ENCODE data around the gene LENG1. TPM values are rescaled to one million over a fixed set of nuclear protein-coding genes. Genes with fewer than 3 reads are reported as not detected.
A peak's percentile ranks its signal among the peaks of the same experiment; 100 is the strongest.

LENG1 gene
- total and polyA plus RNA-seq, 7 donors = 5.8 to 19.6 (median 10.2) TPM

DNA sequence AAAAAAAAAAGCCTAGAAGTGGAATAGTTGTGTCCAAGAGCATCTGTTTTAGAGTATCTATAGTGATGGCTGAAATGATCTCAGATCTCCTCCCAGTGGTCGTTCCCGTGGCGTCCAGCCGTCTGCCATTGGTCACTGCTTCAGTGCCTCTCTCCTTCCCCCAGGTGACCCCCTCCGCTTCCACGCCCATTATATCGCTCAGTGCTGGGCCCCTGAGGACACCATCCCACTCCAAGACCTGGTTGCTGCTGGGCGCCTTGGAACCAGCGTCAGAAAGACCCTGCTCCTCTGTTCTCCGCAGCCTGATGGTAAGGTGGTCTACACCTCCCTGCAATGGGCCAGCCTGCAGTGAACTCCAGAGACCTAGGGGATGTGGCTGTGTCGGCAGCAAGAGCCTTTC lies 33.5 kb upstream of the LENG1 start:
- H3K9me3 ChIP-seq = no peaks in the 10 kb centered on the region
- H3K27me3 ChIP-seq (ENCODE audit: insufficient read depth in 3 of 3, low read length in 2 of 3) = no peaks in the 10 kb centered on the region
- no peak overlapping the region for H3K4me3 ChIP-seq
- 90 to 93% (median 91%) methylated on average over 11 of the region's 11 CpGs for WGBS, 3 donors
- H3K36me3 ChIP-seq (ENCODE audit: insufficient read depth in 1 of 2, low read depth in 1 of 2) = peaks cover 6 to 44% of the 10 kb centered on the region in 2 donors
- H3K4me1 ChIP-seq = peaks cover 17% of the 10 kb centered on the region
- H3K27ac ChIP-seq = no peak overlapping the region
- TF ChIP-seq, protein P1, sequence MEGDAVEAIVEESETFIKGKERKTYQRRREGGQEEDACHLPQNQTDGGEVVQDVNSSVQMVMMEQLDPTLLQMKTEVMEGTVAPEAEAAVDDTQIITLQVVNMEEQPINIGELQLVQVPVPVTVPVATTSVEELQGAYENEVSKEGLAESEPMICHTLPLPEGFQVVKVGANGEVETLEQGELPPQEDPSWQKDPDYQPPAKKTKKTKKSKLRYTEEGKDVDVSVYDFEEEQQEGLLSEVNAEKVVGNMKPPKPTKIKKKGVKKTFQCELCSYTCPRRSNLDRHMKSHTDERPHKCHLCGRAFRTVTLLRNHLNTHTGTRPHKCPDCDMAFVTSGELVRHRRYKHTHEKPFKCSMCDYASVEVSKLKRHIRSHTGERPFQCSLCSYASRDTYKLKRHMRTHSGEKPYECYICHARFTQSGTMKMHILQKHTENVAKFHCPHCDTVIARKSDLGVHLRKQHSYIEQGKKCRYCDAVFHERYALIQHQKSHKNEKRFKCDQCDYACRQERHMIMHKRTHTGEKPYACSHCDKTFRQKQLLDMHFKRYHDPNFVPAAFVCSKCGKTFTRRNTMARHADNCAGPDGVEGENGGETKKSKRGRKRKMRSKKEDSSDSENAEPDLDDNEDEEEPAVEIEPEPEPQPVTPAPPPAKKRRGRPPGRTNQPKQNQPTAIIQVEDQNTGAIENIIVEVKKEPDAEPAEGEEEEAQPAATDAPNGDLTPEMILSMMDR (IDR thresholded peaks at IDR 0.05) = no peak
- DNase-seq (no peak), ATAC-seq (no peak)
- intact Hi-C loops (cut with DNase I) = no loop called here

DNA sequence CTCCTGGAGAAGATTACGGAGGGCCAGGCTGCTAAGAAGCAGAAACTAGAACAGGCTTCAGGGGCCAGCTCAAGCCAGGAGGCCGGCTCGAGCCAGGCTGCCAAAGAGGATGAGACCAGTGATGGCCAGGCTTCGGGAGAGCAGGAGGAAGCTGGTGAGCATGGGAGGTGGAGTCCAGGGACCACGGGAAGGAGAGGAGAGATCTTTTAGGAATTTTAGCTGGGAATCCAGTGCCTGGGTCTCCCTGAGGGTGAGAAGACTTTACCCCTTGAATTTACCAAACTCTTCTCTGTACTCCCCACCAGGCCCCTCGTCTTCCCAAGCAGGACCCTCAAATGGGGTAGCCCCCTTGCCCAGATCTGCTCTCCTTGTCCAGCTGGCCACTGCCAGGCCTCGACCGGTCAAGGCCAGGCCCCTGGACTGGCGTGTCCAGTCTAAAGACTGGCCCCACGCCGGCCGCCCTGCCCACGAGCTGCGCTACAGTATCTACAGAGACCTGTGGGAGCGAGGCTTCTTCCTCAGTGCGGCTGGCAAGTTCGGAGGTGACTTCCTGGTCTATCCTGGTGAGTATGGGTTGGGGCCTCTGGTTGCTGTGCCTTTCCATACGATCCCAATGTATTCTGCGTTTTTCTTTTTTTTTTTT lies 32.4 kb upstream of the LENG1 start:
- WGBS, 3 donors = 62 to 65% (median 63%) methylated on average over 18 to 19 of the region's 19 CpGs
- Histone ChIP-seq H3K27ac (peak overlapping the region; percentile 99), H3K4me3 (peak overlapping the region; percentile 75), H3K4me1 (peaks cover 17% of the 10 kb centered on the region), H3K27me3 (ENCODE audit: insufficient read depth in 3 of 3, low read length in 2 of 3) (no peaks in the 10 kb centered on the region), H3K36me3 (ENCODE audit: insufficient read depth in 1 of 2, low read depth in 1 of 2) (peaks cover 6 to 43% of the 10 kb centered on the region in 2 donors), H3K9me3 (no peaks in the 10 kb centered on the region)
- ATAC-seq (no peak), DNase-seq (peak in 1 of 2 donors; percentile 18)
- intact Hi-C loops (cut with DNase I) = loop anchor here in 1 of 2 donors (1.0 kb wide), 1 partner anchor 8 kb away; the partner anchor contains the start of gene RPS9
- TF ChIP-seq, protein P1 (IDR thresholded peaks at IDR 0.05) = no peak

DNA sequence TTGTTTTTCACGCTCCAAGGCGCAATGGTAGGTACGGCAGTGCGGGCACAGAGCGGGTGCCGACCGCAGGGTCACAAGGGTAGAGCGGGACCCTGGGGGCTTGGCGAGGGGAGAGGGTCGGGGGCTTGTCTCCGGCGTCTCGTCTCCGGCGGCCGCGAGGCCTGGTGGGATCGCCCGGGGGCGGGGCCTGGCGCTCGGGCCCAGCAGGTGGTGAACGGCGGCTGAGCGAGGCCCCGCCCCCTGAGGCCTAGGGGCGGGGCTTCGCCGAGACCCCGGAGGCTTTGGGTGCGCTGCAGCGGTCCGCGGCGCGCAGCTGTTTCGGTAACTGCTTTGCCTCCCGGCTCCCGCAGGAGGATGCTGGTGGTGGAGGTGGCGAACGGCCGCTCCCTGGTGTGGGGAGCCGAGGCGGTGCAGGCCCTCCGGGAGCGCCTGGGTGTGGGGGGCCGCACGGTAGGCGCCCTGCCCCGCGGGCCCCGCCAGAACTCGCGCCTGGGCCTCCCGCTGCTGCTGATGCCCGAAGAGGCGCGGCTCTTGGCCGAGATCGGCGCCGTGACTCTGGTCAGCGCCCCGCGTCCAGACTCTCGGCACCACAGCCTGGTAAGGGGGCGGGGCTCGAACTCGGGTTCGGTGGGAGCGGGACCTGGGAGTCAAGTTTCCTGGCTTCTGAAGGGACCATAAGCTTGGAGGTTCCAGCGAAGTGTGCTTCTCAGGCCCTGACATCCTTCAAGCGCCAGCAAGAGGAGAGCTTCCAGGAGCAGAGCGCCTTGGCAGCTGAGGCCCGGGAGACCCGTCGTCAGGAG lies 31.7 kb upstream of the LENG1 start, which contains the start of gene TSEN34:
Gene TSEN34 (plus strand): TSS at position 298 of the 800 bp plus-strand sequence. CDS start 57 bp downstream, at position 355.
- DNase-seq (peak in 1 of 2 donors; percentile 86), ATAC-seq (peak; percentile 28 to 54 (median 45))
- H3K4me3 ChIP-seq = peak within 1 kb of the TSS; percentile 75
- intact Hi-C loops (cut with DNase I) = loop anchor here in 1 of 2 donors (1.0 kb wide), 1 partner anchor 9 kb away; the partner anchor contains the start of gene RPS9
- H3K36me3 ChIP-seq (ENCODE audit: insufficient read depth in 1 of 2, low read depth in 1 of 2) = peaks cover 6 to 46% of the 10 kb centered on the region in 2 donors
- WGBS, 3 donors = 1 to 3% (median 1%) methylated on average over 36 to 77 of the region's 77 CpGs
- TF ChIP-seq, protein P1 (IDR thresholded peaks at IDR 0.05) = no peak
- no peaks in the 10 kb centered on the region for H3K27me3 ChIP-seq (ENCODE audit: insufficient read depth in 3 of 3, low read length in 2 of 3)
- peaks cover 17% of the 10 kb centered on the region for H3K4me1 ChIP-seq
- no peaks in the 10 kb centered on the region for H3K9me3 ChIP-seq
- H3K27ac ChIP-seq = peak within 1 kb of the TSS; percentile 99

DNA sequence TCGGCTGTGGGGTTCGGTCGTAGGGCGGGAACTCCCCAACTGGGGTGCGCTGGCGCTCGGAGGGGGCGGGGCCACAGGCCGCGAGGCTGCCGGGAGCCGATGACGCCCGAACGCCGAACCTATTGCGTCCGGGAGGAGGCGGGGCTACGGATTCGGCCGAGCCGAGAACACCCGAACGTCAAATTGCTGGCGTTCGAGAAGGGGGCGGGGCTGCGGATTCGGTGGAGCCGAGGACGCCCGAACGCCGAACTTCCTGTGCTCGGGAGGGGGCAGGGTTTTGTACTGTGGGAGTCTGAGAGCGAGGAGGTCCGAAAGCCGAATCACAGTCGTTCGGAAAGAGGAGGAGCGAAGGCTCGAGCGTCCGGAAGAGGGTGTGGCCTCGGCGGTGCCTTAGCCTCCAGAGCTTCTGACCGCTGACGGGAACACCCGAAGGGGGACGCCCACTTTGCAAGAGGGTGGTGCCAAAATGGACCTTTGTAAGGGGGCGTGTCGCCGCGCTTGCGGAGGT lies 31.0 kb upstream of the LENG1 start:
- Histone ChIP-seq H3K4me1 (peaks cover 17% of the 10 kb centered on the region), H3K9me3 (no peaks in the 10 kb centered on the region), H3K27me3 (ENCODE audit: insufficient read depth in 3 of 3, low read length in 2 of 3) (no peaks in the 10 kb centered on the region), H3K36me3 (ENCODE audit: insufficient read depth in 1 of 2, low read depth in 1 of 2) (peaks cover 6 to 44% of the 10 kb centered on the region in 2 donors), H3K4me3 (peak overlapping the region; percentile 75), H3K27ac (peak overlapping the region; percentile 99)
- ATAC-seq (peak; percentile 74 to 81 (median 75)), DNase-seq (peak; percentile 99 to 100)
- intact Hi-C loops (cut with DNase I) = loop anchor here in 1 of 2 donors (1.0 kb wide), 1 partner anchor 10 kb away; the partner anchor contains the start of gene RPS9
- 0 to 1% (median 0%) methylated on average over 56 of the region's 56 CpGs for WGBS, 3 donors
- TF ChIP-seq, protein P1 (IDR thresholded peaks at IDR 0.05) = no peak

All from psoas muscle (tissue), 8 donors.